ENCODE results near the gene GDE1.
A peak's percentile ranks its signal among the peaks of the same experiment; 100 is the strongest.
"Not testable (repeated sequence)": the region's sequence is repeated elsewhere in the genome, so short reads cannot be mapped to it uniquely, and the experiment has no call there.

GDE1 gene, protein sequence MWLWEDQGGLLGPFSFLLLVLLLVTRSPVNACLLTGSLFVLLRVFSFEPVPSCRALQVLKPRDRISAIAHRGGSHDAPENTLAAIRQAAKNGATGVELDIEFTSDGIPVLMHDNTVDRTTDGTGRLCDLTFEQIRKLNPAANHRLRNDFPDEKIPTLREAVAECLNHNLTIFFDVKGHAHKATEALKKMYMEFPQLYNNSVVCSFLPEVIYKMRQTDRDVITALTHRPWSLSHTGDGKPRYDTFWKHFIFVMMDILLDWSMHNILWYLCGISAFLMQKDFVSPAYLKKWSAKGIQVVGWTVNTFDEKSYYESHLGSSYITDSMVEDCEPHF

DNA sequence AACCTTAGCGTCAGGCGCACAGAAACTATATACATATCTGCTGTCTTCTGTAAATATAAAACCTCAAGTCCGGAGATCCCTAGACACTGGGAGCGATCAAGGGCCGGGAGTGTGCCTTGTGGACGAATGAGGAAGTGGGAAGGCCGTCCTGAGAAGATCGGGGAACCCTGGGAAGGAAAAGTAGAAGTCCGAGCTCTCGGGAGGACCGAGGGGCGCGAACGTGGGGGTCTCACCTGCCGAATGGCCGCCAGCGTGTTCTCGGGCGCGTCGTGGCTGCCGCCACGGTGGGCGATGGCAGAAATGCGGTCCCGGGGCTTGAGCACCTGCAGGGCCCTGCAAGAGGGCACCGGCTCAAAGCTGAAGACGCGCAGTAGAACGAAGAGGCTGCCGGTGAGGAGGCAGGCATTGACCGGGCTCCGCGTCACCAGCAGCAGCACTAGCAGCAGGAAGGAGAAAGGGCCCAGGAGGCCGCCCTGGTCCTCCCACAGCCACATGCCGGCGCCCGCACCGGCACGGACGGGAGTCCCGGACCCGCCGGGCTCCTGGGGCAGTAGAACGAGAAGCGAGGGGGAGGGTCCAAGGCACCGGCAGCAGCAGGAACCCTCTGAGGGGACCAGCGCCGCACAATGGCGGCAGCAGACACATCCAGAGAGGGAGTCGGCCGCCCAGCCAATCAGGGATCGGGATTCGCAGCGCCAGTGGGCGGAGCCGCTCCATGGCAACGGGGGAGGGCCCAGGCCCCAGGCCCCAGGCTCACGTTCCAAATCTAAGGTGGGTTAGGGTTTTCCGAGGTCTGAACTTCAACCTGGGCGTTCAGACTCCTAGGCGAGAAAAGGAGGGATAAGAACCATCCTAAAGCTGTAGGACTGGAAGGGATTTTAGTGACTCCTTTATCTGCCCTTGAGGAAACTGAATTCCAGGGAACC lies at the start of gene GDE1:
Gene GDE1 (minus strand): TSS at position 628 of the 926 bp plus-strand sequence. CDS start 134 bp downstream, at position 494.
- DNase-seq: peak; percentile 82 to 93 (median 86)

DNA sequence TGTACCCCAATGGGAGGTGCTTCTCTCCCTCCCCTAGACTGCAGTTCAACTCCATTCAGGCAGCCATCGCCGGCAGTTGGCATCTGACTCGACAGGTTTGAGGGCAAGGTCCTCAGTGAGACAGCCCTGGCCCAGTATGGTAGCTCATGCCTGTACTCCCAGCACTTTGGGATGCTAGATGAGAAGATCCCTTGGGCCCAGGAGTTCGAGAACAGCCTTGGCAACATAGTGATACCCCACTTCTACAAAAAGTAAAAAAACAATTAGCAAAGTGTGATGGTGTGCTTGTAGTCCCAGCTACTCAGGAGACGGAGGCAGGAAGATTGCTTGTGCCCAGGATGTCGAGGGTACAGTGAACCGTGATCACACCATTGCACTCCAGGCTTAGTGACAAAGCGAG lies 45.7 kb upstream of the GDE1 start:
- no peak for DNase-seq

DNA sequence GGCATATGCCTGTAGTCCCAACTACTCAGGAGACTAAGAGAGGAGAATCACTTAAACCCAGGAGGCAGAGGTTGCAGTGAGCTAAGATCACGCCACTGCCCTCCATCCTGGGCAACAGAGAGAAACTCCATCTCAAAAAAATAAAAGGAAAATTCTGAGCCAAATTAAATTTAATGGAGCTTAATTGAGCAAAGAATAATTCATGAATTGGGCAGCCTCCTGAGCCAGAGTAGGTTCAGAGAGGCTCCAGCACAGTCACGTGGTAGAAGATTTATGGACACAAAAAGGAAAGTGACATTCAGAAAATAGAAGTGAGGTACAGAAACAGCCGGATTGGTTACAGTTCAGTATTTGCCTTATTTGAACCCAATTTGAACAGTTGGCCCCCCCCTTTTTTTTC lies 44.5 kb upstream of the GDE1 start:
- no peak for DNase-seq

DNA sequence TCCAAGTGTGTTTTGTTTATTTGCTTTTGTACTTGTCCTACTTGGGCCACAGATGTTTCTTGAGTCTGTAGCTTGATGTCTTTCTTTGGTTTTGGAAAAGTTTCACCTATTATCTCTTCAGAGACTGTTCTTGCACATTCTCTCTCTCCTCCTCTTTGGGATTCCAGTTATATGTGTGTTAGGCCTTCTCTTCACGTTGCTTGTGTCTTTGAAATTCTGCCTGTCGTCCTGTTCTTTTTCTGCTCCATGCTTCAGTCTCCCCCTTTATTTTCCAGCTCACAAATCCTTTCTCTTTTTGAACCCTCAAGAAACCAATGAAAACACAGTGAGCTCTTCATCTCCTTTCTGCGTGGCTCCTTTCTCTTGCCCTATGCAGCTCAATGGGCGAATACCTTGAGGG lies 41.5 kb upstream of the GDE1 start:
- no peak for DNase-seq

DNA sequence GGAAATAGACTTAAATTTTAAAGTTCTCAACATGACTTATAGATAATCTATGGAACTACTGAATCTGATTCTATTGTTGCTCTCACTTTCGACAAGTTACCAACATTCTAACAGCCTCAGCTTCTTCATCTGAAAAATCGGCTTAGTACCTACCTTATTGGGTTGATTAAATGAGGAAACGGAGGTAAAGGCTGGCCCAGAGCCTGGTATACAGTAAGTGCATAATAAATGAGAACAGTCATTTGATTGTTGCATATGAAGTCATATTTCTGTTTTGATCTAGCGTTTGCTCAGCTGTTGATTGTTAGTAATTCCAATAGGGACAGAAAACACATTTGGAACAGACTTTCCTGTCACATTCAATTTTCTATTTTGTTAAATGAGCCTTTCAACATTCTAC lies 38.2 kb upstream of the GDE1 start:
- DNase-seq: no peak

DNA sequence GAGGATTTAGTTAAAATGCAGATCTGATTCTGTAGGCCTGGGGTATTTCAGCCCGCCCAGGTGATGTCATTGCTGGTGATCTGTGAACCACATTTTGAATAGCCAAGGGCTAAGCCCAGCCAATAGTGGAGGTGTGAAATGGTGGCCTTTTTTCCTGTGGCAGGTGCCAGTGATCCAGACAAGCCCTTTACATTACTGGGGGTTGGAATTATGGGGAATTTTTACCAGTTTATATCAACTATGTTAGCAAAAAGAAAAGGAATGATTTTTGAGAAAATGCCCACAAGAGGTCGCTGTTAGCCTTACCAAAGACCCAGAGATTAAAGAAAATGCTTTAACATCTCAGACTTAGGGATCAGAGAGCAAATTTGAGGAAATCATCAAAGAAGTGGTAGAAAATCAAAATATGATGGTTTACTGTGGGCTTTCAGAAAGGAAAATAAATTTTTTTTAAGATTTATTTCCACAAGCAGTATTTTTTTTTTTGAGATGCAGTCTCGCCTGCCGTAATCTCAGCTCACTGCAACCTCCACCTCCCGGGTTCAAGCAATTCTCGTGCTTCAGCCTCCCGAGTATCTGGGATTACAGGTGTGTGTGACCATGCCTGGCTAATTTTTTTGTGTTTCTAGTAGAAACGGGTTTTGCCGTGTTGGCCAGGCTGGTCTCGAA lies 37.5 kb upstream of the GDE1 start:
- peak in 5 of 6 experiments; percentile 8 to 65 (median 19) for DNase-seq

DNA sequence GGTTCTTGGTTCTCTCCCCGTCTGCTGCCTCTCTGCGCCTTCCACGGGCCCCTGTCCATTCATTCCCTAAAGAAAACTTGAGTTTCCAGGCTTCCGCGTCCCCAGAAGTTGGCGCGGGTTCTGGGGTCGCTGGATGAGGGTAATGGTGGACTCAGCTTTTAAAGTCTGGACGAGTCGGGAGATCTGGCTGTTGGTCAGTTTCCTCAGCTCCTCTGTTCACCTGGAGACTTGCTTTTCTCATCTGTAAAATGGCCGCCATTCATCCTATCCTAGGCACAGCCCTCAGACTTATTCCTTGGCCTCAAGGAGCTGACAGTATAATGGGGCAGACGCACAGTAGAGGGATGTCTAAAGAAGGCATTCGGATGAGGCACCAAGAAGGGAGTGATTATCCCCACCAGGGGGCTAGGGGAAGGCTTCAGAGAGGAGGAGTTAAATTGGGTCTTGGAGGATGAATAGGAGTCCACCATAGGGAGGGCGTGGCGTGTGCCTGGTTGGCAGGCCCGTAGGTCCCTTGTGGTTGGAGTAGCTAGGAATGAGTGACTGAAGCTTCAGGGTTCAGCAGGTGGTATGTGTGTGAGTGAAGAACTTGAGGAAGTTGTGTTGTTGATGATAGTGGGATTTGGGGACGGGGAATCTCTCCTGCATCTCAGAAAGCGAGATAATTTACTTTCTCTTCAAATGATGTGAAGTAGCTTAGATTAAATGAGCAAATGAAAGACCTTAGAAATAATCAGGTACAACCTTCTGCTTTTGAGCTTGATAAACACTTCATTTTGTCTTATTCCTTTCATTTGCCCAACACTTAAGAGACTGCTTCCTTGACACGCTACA lies 34.3 kb upstream of the GDE1 start:
- peak in 3 of 6 experiments; percentile 6 to 24 (median 19) for DNase-seq

DNA sequence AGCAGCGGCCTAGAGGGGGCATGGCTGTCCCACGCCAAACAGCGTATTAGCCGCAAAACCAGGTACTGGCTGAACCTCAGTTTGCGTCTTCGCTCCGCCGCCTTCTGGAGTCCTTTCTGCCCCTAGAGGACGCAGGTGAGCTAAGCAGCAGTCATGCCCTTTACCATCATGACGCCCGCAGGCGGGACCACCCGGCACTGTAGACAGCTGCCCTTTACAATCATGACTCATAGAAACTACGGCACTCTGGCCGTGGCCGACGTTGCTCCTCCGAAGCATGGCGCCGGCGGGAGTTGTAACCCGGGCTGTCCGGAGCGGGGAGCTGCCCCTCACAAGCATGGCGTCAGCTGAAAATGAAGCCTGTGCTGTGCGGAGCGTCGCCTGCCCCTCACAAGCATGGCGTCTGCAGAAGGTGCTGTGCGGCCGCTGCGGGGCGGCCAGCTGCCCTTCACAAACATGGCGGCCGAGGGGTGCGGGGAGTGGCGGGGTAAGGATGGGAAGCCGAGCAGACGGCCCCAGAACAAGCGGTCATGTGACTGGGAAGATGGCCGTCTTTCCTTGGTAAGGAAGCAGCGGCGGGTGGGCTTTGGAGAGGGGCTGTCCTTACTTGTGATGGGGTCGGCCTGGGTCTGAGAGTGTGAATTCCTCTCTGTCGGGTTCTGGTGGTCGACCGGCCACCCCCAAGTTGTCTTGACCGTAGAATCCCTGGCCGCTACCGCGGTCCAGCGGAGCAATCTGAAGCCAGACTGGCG lies 33.5 kb upstream of the GDE1 start, which contains the start of gene VPS35L:
Gene VPS35L (plus strand): TSS at position 518 of the 752 bp plus-strand sequence. CDS start 27 bp downstream, at position 545.
- DNase-seq: peak; percentile 93 to 96 (median 96)

DNA sequence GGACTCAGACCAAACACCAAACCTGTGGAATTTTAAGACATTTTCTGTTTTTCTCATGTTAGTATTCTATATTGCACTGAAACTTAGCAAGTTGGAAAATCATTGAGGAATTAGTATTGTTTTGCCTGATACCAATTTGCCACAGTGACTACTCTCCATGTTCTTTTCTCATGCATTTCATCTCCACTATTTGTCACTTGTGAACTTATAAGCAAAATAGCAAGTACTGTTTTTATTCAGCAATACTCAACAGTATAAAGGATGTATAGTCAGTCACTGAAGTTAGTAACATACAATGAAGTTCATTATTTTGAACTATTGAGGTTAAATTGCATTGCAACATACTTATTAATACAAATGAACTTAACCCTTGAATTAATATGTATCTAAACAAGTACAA lies 27.8 kb upstream of the GDE1 start:
- no peak for DNase-seq

DNA sequence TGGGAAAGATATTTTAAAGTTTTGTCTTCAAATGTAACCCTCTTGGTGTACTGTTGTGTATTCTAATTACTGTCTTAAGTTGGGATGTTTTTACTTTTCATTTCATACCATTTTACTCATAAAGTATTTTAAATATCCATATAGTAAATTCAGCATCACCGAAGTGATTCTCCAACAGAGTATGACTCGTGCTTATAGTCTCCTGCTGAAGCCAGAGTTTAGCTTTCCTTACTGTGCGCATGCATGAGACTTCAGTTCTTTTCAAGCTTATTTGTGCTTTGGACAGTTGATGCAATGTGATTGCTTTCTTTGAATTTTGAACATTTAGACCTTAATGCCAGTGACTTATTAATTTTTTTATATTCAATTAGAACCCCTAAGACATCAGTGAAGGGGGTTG lies 26.2 kb upstream of the GDE1 start:
- DNase-seq: no peak

DNA sequence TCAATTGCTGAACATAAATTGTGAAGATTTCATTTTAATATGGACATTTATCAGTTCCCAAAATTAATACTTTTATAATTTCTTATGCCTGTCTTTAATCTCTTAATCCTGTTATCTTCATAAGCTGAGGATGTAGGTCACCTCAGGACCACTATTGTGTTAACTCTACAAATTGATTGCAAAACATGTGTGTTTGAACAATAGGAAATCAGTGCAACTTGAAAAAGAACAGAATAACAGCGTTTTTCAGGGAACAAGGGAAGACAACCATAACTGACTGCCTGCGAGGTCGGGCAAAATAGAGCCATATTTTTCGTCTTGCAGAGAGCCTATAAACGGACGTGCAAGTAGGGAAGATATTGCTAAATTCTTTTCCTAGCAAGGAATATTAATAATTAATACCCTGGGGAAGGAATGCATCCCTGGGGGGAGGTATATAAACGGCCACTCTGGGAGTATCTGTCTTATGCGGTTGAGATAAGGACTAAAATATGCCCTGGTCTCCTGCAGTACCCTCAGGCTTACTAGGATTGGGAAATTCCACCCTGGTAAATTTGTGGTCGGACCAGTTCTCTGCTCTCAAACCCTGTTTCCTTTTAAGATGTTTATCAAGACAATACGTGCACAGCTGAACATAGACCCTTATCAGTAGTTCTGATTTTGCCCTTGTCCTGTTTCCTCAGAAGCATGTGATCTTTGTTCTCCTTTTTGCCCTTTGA lies 21.5 kb upstream of the GDE1 start:
- DNase-seq: not testable (repeated sequence)

DNA sequence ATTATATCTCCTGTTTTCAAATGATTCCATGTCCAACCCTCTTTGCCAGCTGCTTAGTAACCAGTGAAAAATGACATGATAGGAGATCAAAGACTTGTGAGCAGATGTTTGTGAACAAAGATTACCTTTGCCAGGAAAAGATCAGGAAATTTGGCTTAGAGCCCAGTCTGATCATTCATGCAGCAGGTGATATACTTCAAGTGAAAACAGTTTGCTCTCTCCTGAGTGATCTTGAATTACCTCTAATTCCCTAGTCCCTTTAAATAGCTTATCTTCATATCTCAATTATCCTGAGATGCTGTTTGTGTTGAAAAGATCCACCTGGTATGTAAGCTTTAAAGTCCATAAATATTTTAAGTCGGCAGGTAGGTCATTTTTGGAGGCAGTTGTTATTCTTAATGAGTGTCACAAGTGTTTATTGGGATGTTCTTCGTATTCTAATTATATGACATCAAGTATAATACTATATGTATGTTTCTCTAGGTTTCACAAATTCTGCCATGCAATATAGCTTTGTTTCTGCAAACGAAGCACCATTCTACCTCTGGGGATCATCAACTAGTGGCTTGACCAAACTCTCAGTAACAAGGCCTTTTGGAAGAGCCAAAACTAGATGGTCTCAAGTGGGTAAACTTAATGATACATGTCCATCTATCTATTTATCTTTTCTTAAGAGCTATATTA lies 20.4 kb upstream of the GDE1 start:
- no peak for DNase-seq

DNA sequence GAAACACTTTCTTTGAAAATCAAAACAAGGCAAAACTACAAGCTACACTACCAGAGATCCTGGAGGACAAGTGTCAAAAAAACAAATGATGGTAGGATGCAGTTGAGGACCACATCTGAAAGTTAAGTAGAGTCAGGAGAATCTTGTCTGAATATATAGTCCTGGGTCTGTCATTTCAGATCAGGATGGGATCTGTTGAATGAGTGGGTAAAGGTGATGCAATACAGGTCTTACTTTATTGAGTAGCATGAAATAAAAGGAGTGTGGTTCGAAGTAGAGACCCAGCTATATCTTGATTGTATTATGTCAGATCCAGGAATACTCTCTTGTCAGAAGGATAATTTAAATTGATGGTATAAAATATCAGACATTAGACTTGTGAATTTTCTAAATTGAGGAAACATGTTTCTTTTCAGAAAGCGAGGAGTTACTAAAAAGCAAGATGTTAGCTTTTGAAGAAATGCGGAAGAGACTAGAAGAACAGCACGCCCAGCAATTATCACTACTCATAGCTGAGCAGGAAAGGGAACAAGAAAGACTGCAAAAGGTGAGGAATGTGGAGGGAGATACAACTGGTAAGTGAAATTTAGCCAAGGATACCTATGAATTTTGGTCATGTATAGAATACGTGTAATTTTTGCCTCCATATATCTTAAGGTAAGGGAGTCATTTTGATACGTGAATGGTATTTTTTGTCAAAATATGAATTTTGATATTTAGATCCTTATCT lies 18.5 kb upstream of the GDE1 start:
- no peak for DNase-seq

DNA sequence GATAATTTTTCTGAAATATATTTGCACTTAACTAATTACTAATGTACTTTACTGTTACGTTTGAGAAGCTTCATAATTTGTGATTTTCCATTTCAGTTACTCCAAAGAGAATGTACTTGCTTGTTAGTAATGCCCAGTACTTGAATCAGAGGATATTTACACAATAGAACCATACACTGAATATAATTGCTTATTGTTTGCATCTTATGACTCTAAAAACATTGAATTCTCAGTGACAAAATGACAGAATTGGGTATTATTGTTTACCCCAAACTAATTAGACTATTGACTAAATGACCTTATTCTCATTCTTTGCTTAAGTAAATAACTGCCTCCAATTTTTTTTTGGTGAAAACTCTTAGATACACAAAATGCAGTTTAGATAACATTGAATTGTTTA lies 10.7 kb upstream of the GDE1 start:
- DNase-seq: no peak

DNA sequence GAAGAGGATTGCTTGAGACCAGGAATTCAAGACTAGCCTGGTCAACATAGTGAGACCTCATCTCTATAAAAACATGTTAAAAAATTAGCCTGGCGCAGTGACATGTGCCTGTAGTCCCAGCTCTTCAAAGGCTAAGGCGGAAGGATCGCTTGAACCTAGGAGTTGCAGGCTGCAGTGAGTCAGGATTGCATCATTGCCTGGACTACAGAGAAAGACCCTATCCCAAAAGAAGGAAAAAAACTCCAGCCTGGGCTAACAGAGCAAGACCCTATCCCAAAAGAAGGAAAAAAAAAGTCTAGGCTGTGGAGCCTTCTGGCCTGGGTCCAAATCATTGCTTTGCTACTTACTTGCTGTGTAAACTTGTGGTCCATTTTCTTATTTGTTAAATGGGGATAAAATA lies 6.8 kb upstream of the GDE1 start:
- DNase-seq: no peak

DNA sequence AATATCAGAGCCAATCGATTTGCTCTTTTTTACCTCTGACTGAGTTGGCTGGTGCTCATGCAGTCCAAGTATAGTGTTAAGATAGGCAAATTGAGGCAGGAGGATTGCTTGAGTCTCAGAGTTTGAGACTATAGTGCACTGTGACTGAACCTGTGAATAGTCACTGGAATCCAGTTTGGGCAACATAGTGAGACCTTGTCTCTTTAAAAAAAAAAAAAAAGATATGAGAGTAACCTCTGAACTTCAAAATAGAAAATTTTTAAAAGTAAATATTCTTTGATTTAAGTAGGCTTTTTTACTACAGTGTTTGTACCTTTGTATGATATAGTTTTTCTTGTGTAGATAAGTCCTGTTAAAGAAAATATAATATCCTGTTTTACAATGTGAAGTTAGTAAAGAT lies 5.3 kb upstream of the GDE1 start:
- no peak for DNase-seq

DNA sequence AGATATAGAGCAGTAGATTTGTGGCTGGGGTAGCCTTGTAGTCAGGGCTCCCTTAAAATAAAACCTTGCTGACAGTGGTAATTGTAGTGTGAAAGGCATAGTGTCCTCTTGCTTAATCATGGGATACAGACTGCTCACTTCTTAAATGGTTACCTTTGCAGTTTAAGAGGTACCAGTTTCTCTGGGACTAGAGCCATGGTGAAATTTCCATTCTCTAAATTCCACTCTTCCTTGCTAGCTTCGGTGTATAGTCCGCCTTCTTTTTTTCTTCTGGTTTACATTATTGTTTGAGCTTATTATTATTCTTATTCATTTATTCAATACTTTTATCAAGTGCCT lies 3.5 kb upstream of the GDE1 start:
- no peak for DNase-seq

DNA sequence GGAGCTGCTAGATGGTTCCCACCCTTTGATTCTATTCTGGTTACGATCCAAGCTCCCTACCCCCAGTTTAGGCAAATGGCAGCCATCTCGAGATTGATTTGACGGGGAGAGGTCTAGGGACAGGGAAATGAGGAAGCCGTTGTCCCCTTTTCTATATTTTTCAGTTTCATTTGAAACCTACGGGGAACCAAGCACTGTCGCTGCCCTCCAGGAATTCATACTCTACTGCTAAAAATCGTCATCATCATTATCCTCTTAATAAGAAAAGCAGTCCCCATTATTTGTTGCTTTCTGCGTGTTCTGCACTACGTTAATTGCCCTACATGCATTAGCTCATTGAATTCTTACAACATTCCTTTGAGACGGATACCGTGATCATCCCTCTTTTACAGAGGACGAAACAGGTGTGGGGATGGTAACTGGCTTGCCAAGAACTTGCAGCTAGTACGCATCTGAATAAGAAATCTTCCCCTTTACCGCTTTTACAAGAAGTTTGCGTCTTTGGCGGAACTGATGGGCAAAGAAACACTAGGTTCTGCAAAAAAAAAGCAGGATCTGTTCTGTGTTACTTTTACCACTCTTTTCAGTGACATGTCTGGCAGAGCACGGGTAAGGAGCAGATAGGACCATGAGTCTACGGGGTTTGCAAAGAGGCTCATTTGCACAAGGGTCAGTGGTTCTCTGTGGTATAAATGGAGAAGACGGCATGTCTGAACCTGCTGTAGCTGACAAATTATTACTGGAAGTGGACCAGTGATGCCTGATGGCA lies 2.9 kb upstream of the GDE1 start:
- DNase-seq: peak in 1 of 6 experiments; percentile 48

DNA sequence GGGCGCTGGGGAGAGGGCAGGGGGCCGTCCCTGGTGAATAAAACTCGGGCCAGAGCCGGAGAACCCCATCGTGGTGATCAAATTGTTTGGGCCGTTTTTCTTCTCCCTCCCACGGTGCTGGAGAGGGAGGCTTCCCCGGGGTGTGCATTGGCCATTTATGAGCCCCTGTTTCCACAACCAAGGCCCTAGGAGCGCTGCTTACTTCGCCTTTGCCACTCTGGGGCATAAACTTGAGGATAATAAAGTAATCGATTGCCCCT lies 2.4 kb upstream of the GDE1 start:
- DNase-seq: peak in 2 of 6 experiments; percentile 36 to 48

Measured in stimulated activated naive CD4-positive, alpha-beta T cell (primary cell).